NCI-H446 (cell line): ENCODE data around the gene RHOG.
"Not testable (repeated sequence)": the region's sequence is repeated elsewhere in the genome, so short reads cannot be mapped to it uniquely, and the experiment has no call there.

ENCODE experiments used
- DNase-seq, 2 experiments: peaks; one replicate each; lab custom pipeline; 2025; lab: John Stamatoyannopoulos, UW

The RHOG gene

GRCh38 chr11:3808861-3809623, 31.7 kb downstream of the RHOG start:
- DNase-seq, result peak in 1 of 2 experiments; percentile 9

- peak in 1 of 2 experiments; percentile 34 for DNase-seq
Measured at GRCh38 chr11:3807909-3808860, 32.6 kb downstream of the RHOG start, which contains the start of gene PGAP2. Gene PGAP2, plus strand, starts transcription at chr11:3808560. Its CDS starts 2,700 bp downstream, at chr11:3811260.

GRCh38 chr11:3803726-3804495, 36.8 kb downstream of the RHOG start:
- no peak for DNase-seq

- no peak for DNase-seq
Measured at GRCh38 chr11:3802011-3802790, 38.6 kb downstream of the RHOG start.

GRCh38 chr11:3799873-3800272, 40.9 kb downstream of the RHOG start:
- DNase-seq, result no peak

- no peak for DNase-seq
Measured at GRCh38 chr11:3799143-3799542, 41.6 kb downstream of the RHOG start.

- peak; percentile 99 to 100 for DNase-seq
Measured at GRCh38 chr11:3797329-3798090, 43.2 kb downstream of the RHOG start, which contains the start of gene NUP98. Gene NUP98, minus strand, starts transcription at chr11:3797554. Its CDS starts 15,437 bp downstream, at chr11:3782117.

GRCh38 chr11:3796801-3797328, 43.9 kb downstream of the RHOG start:
- peak in 1 of 2 experiments; percentile 71 for DNase-seq

GRCh38 chr11:3796346-3796745, 44.4 kb downstream of the RHOG start:
- DNase-seq, result no peak

GRCh38 chr11:3796002-3796311, 44.8 kb downstream of the RHOG start:
- DNase-seq, result no peak

GRCh38 chr11:3795131-3796001, 45.4 kb downstream of the RHOG start:
- no peak for DNase-seq

GRCh38 chr11:3794387-3794786, 46.4 kb downstream of the RHOG start:
- DNase-seq, result not testable (repeated sequence)

- peak in 1 of 2 experiments; percentile 15 for DNase-seq
Measured at GRCh38 chr11:3786781-3787428, 53.9 kb downstream of the RHOG start.

- DNase-seq, result no peak
Measured at GRCh38 chr11:3783611-3784010, 57.1 kb downstream of the RHOG start.

- DNase-seq, result no peak
Measured at GRCh38 chr11:3782963-3783362, 57.8 kb downstream of the RHOG start.

GRCh38 chr11:3781423-3781822, 59.3 kb downstream of the RHOG start:
- no peak for DNase-seq
